ENCODE measurements around the gene PLEKHO2.
A peak's percentile ranks its signal among the peaks of the same experiment; 100 is the strongest.

PLEKHO2 gene

DNA sequence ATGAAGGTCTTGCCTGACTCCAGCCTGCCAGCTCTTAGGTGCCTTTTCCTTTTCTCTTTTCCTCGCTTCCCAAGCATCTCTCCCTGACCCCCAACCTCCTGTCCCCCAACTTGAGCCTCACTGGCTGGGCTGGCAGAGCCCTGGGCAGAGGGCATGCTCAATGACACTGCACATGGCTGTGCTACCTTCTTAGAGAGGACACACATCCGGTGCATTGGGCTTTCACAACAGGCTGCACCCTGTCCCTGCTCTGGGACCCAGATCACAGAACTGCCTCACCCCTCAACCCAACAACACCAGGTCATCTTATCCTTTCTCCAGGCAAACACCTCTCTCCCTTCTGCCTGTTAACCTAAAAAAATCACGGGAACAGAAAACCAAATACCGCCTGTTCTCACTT, 62.5 kb downstream of the PLEKHO2 start:
- Mint-ChIP-seq H3K27me3 (no peaks in the 10 kb centered on the region), H3K36me3 (peaks cover 6% of the 10 kb centered on the region), H3K27ac (peak overlapping the region; percentile 60), H3K9me3 (peaks cover 6% of the 10 kb centered on the region), H3K4me3 (no peak overlapping the region), H3K4me1 (peaks cover 34% of the 10 kb centered on the region)
- ATAC-seq, result no peak

DNA sequence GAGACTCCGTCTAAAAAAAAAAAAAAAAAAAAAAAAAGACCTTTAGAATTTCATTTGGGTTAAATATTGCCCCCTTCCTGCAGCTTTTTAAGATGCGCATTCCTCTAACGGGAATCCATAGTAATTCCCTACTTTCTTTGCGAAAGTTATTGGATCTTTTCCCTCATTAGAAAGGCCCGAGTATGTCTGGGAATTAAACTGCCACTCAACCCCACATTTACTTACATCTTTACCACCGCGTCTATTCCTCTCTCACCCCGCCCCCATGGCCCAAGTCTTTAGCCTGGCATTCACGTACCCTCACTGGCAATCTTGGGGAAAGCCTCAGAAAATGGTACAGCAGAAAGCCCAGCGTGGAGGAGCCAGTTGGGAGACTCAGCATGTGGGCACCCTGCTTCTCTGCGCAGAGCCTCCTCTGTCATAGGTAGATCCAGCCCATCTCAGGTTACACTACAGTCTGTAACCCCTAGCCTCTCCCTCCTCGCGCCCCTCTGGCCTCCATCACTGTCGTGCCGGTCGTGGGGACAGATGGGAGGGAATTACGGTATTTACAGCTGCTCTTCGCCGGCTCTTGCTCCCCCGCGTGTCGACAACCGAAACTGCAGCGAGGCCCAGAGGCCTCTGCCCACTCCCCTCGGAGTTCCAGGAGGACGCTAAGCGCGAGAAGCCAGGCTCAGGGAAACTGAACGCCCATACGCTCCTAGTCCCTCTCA, 63.6 kb downstream of the PLEKHO2 start:
- H3K27me3 Mint-ChIP-seq, result no peaks in the 10 kb centered on the region
- peak; percentile 90 for ATAC-seq
- peaks cover 34% of the 10 kb centered on the region for H3K4me1 Mint-ChIP-seq
- H3K36me3 Mint-ChIP-seq, result peaks cover 6% of the 10 kb centered on the region
- peaks cover 6% of the 10 kb centered on the region for H3K9me3 Mint-ChIP-seq
- H3K4me3 Mint-ChIP-seq, result peak overlapping the region; percentile 69
- H3K27ac Mint-ChIP-seq, result peak overlapping the region; percentile 66

DNA sequence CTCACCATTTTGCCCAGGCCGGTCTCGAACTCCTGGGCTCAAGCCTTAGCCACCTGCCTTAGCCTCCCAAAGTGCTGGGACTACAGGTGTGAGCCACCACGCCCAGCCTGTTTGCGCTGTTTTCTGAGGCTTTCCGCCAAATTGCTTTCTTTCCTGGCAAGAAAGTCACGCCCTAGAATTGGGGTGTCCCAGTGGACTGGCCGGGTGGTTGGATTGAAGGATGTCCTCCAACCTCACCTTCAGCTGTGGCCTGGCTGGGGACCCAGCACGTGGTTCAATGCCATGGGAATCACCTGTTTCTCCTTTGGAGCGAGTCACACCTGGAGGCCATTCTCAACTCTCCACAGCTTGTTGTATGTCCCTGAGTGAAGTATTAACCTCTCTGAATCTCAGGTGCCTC, 64.2 kb downstream of the PLEKHO2 start:
- peaks cover 36% of the 10 kb centered on the region for H3K4me1 Mint-ChIP-seq
- H3K4me3 Mint-ChIP-seq, result peak overlapping the region; percentile 69
- ATAC-seq, result no peak
- H3K27me3 Mint-ChIP-seq, result peaks cover 3% of the 10 kb centered on the region
- peak overlapping the region; percentile 66 for H3K27ac Mint-ChIP-seq
- peaks cover 2% of the 10 kb centered on the region for H3K36me3 Mint-ChIP-seq
- peaks cover 2% of the 10 kb centered on the region for H3K9me3 Mint-ChIP-seq

GRCh38 chr15:64906402-64906801, 64.7 kb downstream of the PLEKHO2 start:
- Mint-ChIP-seq H3K36me3 (no peaks in the 10 kb centered on the region), H3K4me1 (peaks cover 41% of the 10 kb centered on the region), H3K4me3 (no peak overlapping the region), H3K27me3 (peaks cover 8% of the 10 kb centered on the region), H3K27ac (no peak overlapping the region), H3K9me3 (no peaks in the 10 kb centered on the region)
- no peak for ATAC-seq

DNA sequence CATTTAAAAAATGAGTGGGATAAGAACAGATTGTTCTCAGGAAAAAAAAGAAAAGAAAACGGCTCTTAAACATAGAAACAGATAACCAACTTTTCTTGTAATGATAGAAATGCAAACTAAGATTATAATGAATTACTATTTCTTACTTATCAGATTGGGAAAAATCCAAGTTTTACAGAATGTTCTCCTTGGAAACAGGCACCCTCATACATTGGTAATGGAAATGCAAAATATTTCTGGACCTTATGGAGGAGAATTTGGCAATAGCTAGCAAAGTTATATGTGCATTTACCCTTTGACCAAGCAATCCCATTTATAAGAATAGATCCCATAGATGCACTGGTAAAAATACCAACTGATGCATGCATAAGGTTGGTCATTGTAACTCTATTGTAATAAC, 66.3 kb downstream of the PLEKHO2 start:
- Mint-ChIP-seq H3K4me1 (peaks cover 29% of the 10 kb centered on the region), H3K27ac (no peak overlapping the region), H3K36me3 (no peaks in the 10 kb centered on the region), H3K27me3 (peaks cover 11% of the 10 kb centered on the region), H3K4me3 (no peak overlapping the region), H3K9me3 (no peaks in the 10 kb centered on the region)
- ATAC-seq, result no peak

DNA sequence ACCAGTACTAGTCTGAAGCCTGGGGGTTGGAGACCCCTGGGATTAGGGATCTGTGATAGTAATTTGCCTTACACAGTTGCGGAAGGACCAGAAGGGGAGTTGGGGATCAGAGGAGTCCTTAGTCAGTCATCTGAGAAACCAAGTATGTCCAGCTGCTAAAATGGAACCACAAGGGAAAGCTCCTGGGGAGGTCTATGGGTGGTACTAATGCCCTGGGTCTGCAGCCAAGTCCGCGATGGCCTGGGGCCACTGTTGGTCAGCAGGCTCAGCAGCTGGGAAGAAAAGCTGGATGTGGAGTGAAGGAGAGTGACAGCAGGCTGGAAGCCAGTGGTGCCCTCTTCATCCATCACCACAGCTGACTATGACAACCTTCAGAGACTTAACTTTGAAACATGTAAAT, 67.8 kb downstream of the PLEKHO2 start:
- peaks cover 19% of the 10 kb centered on the region for H3K4me1 Mint-ChIP-seq
- no peaks in the 10 kb centered on the region for H3K36me3 Mint-ChIP-seq
- H3K27ac Mint-ChIP-seq, result no peak overlapping the region
- H3K4me3 Mint-ChIP-seq, result no peak overlapping the region
- ATAC-seq, result no peak
- H3K9me3 Mint-ChIP-seq, result no peaks in the 10 kb centered on the region
- peaks cover 11% of the 10 kb centered on the region for H3K27me3 Mint-ChIP-seq

GRCh38 chr15:64911311-64912186, 69.8 kb downstream of the PLEKHO2 start, which contains the start of gene ANKDD1A:
ANKDD1A (plus strand) TSS chr15:64911902; CDS start chr15:64911931, 29 bp downstream.
- no peak within 1 kb of the TSS for H3K27ac Mint-ChIP-seq
- H3K4me1 Mint-ChIP-seq, result peaks cover 9% of the 10 kb centered on the region
- ATAC-seq, result peak; percentile 86
- peaks cover 11% of the 10 kb centered on the region for H3K27me3 Mint-ChIP-seq
- H3K36me3 Mint-ChIP-seq, result no peaks in the 10 kb centered on the region
- H3K9me3 Mint-ChIP-seq, result no peaks in the 10 kb centered on the region
- H3K4me3 Mint-ChIP-seq, result peak within 1 kb of the TSS; percentile 72

DNA sequence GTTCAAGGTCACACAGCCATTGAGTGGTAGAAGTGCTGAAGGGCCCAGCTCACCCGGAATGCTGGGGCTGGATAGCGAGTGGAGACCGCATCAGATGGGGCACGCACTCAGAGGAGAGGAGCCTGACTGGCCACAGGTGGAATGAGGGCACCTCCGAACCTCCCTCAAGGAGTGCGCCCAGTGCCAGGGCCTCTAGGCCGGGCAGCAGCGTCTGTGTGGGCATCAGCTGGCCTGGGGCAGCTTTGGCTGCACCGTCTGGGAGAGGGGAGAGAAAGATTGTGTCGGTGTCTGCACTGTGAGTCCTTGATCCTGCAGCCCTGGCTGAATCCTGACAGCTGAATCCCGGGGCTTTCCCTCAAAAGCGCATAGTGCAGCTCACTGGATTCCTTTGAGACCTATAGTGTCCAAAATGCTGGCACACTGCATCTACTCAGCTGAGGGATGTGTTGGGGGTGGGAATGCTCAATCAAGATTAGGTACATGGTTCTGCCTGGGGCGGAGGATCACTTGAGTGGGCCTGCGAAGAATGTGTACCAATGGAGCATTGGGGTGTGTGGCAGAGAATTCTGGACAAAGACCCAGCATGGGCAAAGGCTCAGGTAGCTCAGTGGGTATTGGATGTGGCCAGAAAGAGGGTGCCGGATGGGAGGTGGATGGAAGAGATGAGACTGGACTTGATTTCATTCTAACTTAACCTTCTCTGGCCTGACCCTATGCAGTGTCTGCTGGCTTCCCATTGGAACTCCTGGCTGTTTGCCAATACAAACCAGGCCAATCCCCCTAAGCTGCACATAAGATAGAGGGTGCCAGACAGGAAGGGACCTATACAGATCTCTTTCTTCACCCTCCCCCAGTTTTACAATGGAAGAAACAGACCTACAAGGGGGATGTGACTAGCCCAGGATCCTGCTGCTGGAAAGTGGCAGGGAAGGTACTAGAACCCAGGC, 70.9 kb downstream of the PLEKHO2 start:
- peaks cover 9% of the 10 kb centered on the region for H3K4me1 Mint-ChIP-seq
- H3K9me3 Mint-ChIP-seq, result no peaks in the 10 kb centered on the region
- no peak overlapping the region for H3K27ac Mint-ChIP-seq

DNA sequence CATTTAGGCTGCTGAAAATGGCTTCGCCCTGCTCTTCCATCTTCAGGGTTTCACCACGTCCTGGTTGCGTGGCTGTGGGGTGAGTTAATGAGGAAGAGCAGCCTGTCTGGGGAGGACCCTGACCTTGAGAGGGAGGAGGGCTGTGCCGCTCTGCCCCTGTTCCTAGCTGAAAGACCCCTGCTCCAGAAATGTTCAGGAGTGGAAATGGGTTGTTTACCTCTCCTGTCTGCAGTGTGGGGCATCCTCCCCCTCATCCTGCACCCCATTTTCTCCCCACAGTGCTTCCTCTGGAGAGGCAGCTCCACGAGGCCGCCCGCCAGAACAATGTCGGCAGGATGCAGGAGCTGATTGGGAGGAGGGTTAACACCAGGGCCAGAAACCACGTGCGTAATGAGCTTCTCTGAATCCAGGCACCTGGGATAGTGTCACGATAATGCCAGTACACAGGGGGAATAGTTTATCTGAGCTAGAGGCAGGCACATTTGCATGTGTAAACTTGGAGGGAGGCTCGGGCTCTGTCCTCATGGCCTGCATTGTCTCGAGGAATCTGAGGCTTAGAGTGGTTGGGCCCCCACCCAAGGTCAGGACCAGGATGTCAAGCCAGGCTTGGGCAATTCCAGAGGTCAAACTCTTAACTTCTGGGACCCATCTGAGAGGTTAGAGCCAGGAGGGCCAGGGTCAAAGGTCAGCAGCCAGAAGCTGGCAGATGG, 74.0 kb downstream of the PLEKHO2 start:
- Mint-ChIP-seq H3K4me3 (no peak overlapping the region), H3K27me3 (peaks cover 11% of the 10 kb centered on the region), H3K36me3 (no peaks in the 10 kb centered on the region), H3K4me1 (peaks cover 9% of the 10 kb centered on the region), H3K9me3 (no peaks in the 10 kb centered on the region), H3K27ac (no peak overlapping the region)
- ATAC-seq, result no peak

More for the DNA sequence above, 70.9 kb downstream of the PLEKHO2 start:
- Mint-ChIP-seq H3K4me3 (no peak overlapping the region), H3K36me3 (no peaks in the 10 kb centered on the region), H3K27me3 (peaks cover 11% of the 10 kb centered on the region)
- no peak for ATAC-seq

- Mint-ChIP-seq H3K27ac (no peak overlapping the region), H3K9me3 (no peaks in the 10 kb centered on the region), H3K27me3 (peaks cover 4% of the 10 kb centered on the region), H3K4me1 (peaks cover 3% of the 10 kb centered on the region), H3K36me3 (no peaks in the 10 kb centered on the region), H3K4me3 (no peak overlapping the region)
- no peak for ATAC-seq
These were observed 74.7 kb downstream of the PLEKHO2 start for GRCh38 chr15:64916365-64916764.

GRCh38 chr15:64917211-64917610, 75.5 kb downstream of the PLEKHO2 start:
- H3K27me3 Mint-ChIP-seq, result no peaks in the 10 kb centered on the region

More at GRCh38 chr15:64917211-64917610, 75.5 kb downstream of the PLEKHO2 start:
- no peak for ATAC-seq
- no peaks in the 10 kb centered on the region for H3K36me3 Mint-ChIP-seq
- H3K27ac Mint-ChIP-seq, result no peak overlapping the region
- no peaks in the 10 kb centered on the region for H3K4me1 Mint-ChIP-seq
- H3K9me3 Mint-ChIP-seq, result no peaks in the 10 kb centered on the region
- H3K4me3 Mint-ChIP-seq, result no peak overlapping the region

Data from stimulated activated memory B cell treated with anti-CD40 and anti-IgM and Interleukin-4, amounts not matched to agents 10 μg/mL and 1 μg/mL and 100 μg/mL, for 72 hours (primary cell).